ENCODE results near the gene CD96. TPM values are rescaled to one million over a fixed set of nuclear protein-coding genes. Genes with fewer than 3 reads are reported as not detected.

The CD96 gene
- total and polyA plus RNA-seq, 2 donors, result 27.0 to 80.2 TPM

DNA sequence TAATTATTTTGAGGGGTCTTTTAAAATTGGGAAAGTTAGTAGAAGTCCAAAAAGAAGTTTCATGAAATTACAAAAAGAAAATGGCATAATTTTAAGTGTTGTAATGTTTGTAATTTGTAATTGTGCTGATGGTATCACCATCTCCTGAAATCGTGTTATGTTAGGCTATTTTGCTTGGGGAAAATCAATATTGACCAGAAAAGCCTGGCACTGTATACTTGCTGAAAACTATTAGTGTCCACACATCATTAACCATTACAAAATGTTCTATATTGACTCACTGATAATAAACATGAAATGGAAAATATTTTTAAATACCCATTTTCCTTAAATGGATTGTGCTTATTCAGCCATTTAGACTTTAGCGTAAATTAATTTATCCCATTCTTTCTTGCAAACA, 93.4 kb downstream of the CD96 start:
- WGBS, result over 99% methylated on average over 2 of the region's 2 CpGs
- Histone ChIP-seq H3K27me3 (ENCODE audit: control insufficient read depth in 2 of 2, insufficient read depth in 1 of 2, low read length in 1 of 2) (no peaks in the 10 kb centered on the region), H3K4me3 (ENCODE audit: low read length in 2 of 2) (no peak overlapping the region), H3K36me3 (ENCODE audit: control insufficient read depth in 2 of 2, insufficient read depth in 2 of 2, low read length in 1 of 2) (peaks cover 5 to 14% of the 10 kb centered on the region in 2 donors), H3K4me1 (ENCODE audit: control insufficient read depth in 2 of 2, insufficient read depth in 2 of 2, low read length in 2 of 2) (no peaks in the 10 kb centered on the region), H3K9me3 (ENCODE audit: control insufficient read depth in 2 of 2, insufficient read depth in 1 of 2, low read length in 1 of 2) (peaks cover 0 to 8% of the 10 kb centered on the region in 2 donors), H3K27ac (ENCODE audit: low read depth in 1 of 2, low read length in 1 of 2) (no peak overlapping the region)
- DNase-seq (ENCODE audit: low read depth in 6 of 9, low spot score in 9 of 9), result no peak

DNA sequence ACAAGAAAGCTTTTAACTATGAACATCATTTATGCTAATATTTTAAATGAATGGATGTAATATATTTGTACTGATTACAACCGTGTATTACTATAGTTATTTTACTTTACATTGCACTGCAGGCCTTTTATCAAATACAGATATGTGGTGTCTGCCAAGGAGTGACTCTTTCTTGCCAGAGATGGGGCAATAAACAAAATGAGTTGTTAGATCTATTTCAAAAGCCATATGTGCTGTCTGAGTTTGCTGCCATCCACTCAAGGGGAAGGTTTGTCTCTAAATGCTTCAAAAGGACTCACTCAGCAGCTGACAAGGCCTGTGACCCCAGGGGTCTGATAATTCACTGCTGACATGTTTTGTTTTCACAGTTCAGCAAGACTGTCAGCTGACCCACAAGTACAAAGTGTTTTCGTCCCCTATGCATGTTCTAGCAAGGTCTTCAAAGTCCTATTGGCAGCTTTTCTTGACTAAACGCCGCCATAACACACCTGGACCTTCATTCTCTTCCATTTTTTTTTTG, 94.4 kb downstream of the CD96 start:
- 92% methylated on average over 4 of the region's 4 CpGs for WGBS
- Histone ChIP-seq H3K36me3 (ENCODE audit: control insufficient read depth in 2 of 2, insufficient read depth in 2 of 2, low read length in 1 of 2) (peaks cover 5 to 14% of the 10 kb centered on the region in 2 donors), H3K9me3 (ENCODE audit: control insufficient read depth in 2 of 2, insufficient read depth in 1 of 2, low read length in 1 of 2) (peaks cover 0 to 8% of the 10 kb centered on the region in 2 donors), H3K4me1 (ENCODE audit: control insufficient read depth in 2 of 2, insufficient read depth in 2 of 2, low read length in 2 of 2) (no peaks in the 10 kb centered on the region), H3K4me3 (ENCODE audit: low read length in 2 of 2) (no peak overlapping the region), H3K27ac (ENCODE audit: low read depth in 1 of 2, low read length in 1 of 2) (no peak overlapping the region), H3K27me3 (ENCODE audit: control insufficient read depth in 2 of 2, insufficient read depth in 1 of 2, low read length in 1 of 2) (no peaks in the 10 kb centered on the region)
- no peak for DNase-seq (ENCODE audit: low read depth in 6 of 9, low spot score in 9 of 9)

DNA sequence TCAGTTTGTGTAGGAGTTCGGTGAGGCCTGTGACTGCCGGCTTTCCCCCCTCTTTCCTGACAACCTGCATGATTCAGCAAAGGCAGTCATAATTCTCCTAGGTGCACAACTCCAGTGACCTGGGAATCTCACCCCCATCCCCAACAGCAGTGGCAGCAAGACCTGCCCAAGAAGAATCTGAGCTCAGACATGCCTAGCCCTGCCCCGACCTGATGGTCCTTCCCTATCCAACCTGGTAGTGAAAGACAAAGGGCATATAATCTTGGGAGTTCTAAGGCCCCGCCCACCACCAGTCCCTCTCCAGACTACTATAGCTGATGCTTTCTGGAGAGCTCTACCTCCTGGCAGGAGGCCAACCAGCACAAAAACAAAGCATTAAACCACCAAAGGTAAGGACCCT, 97.3 kb downstream of the CD96 start:
- Histone ChIP-seq H3K36me3 (ENCODE audit: control insufficient read depth in 2 of 2, insufficient read depth in 2 of 2, low read length in 1 of 2) (peaks cover 5 to 14% of the 10 kb centered on the region in 2 donors), H3K4me3 (ENCODE audit: low read length in 2 of 2) (no peak overlapping the region), H3K9me3 (ENCODE audit: control insufficient read depth in 2 of 2, insufficient read depth in 1 of 2, low read length in 1 of 2) (peaks cover 0 to 12% of the 10 kb centered on the region in 2 donors), H3K27ac (ENCODE audit: low read depth in 1 of 2, low read length in 1 of 2) (no peak overlapping the region), H3K4me1 (ENCODE audit: control insufficient read depth in 2 of 2, insufficient read depth in 2 of 2, low read length in 2 of 2) (no peaks in the 10 kb centered on the region), H3K27me3 (ENCODE audit: control insufficient read depth in 2 of 2, insufficient read depth in 1 of 2, low read length in 1 of 2) (no peaks in the 10 kb centered on the region)
- DNase-seq (ENCODE audit: low read depth in 6 of 9, low spot score in 9 of 9), result no peak
- 99% methylated on average over 4 of the region's 4 CpGs for WGBS

DNA sequence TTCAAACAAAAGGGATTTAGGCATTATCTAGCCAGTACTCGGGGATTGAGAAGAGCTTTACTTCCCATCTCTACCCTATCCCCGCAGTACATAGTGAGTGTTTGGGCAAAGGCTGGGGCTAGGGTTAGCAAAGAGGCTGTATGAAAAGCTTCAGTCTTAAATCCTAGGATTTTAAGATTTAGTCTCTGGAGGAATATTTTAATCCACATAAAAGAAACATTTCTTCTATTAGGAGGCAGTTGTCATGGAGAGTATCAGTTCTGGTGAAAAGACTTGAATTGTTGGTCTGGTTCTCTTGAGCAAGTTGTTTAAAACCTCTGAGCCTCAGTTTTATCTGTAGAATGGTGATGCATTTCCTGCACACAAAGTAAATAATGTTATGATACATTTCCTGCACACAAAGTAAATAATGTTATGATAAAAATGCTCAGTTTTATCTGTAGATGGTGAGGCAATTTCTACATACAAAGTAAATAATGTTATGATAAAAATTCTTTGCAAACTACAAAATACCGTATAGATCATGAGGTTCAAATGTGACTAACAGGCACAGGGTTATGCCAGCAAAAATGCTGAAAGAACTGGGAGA, 107.1 kb downstream of the CD96 start:
- Histone ChIP-seq H3K27me3 (ENCODE audit: control insufficient read depth in 2 of 2, insufficient read depth in 1 of 2, low read length in 1 of 2) (no peaks in the 10 kb centered on the region), H3K36me3 (ENCODE audit: control insufficient read depth in 2 of 2, insufficient read depth in 2 of 2, low read length in 1 of 2) (peaks cover 6 to 29% of the 10 kb centered on the region in 2 donors), H3K4me3 (ENCODE audit: low read length in 2 of 2) (no peak overlapping the region), H3K9me3 (ENCODE audit: control insufficient read depth in 2 of 2, insufficient read depth in 1 of 2, low read length in 1 of 2) (no peaks in the 10 kb centered on the region), H3K27ac (ENCODE audit: low read depth in 1 of 2, low read length in 1 of 2) (no peak overlapping the region), H3K4me1 (ENCODE audit: control insufficient read depth in 2 of 2, insufficient read depth in 2 of 2, low read length in 2 of 2) (no peaks in the 10 kb centered on the region)
- 95% methylated on average over 3 of the region's 3 CpGs for WGBS
- DNase-seq (ENCODE audit: low read depth in 6 of 9, low spot score in 9 of 9), result no peak

DNA sequence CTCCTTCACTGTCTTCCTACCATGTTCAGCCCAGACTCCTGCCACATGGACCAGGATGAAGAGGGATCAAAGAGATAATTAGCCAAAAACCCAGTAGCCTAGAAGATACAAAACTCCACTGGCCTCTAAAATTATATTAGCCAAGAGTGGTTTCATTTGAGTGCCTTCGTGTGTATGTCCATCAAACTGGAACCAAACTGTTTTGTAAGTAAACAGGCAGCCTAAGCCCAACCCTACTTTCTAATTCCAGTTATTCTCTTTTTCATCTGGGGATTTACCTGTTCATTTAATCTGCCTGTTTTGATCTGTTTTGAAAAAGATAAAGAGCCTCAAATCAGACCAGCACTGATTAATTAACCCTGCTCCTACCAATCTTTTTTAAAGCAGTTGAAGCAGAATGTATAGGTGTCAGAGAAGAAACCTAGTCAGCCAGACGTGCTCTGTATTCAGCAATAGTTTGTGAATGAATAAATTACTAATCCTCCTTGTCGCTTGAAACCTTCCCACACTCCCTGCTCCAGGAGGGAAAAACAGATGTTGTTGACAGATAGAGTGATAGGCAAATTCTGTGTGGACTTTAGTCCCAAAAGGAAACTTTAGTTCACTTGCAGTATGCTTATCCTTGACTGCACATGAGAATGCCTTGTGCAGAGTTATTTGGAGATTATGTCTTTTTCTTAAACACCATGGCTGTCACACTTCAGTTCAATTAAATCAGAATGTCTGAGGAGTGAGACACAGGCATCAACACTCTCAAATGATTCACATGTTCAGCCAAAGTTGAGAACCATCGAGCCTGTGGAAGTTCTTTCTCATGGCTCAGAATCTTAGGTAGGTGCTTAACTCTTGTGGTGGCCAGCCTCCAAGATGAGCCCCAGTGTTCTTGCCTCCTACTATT, 108.6 kb downstream of the CD96 start:
- WGBS, result 93% methylated on average over 4 of the region's 4 CpGs

DNA sequence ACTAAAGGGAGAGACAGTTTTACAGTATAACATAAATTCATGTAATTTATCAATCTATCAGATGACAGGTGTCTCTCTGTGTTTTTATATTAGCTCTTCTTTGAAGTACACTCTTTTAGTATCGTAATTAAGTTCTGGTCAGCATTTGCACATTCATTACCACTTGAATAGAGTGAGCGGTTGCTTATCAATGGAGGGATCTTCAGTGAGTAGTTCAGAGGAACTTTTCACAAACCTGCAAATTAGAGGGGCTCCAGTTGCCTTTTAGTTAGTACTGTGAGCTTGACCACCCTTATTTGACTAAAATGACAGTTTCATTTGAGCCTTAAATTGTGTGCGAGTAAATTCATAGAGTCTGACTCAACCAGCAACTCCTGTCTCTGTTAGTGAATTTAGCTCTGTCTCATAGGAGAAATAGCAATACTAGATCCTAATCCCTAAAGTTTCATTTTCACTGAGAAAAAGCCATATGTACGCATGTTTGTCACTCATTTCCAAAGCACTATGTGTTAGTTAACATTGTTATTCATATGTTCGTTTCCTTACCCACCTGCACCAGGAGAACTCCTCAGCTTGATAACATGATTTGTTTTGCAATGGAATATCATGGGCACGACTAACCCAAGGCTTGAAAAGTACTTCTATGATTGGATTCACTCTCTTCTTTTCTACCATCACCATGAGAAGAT, 110.6 kb downstream of the CD96 start:
- WGBS, result 93% methylated on average over 6 of the region's 6 CpGs
- H3K27ac ChIP-seq (ENCODE audit: low read depth in 1 of 2, low read length in 1 of 2), result no peak overlapping the region
- no peaks in the 10 kb centered on the region for H3K4me1 ChIP-seq (ENCODE audit: control insufficient read depth in 2 of 2, insufficient read depth in 2 of 2, low read length in 2 of 2)

More for the DNA sequence above, 108.6 kb downstream of the CD96 start:
- Histone ChIP-seq H3K9me3 (ENCODE audit: control insufficient read depth in 2 of 2, insufficient read depth in 1 of 2, low read length in 1 of 2) (no peaks in the 10 kb centered on the region), H3K4me1 (ENCODE audit: control insufficient read depth in 2 of 2, insufficient read depth in 2 of 2, low read length in 2 of 2) (no peaks in the 10 kb centered on the region), H3K4me3 (ENCODE audit: low read length in 2 of 2) (no peak overlapping the region), H3K27ac (ENCODE audit: low read depth in 1 of 2, low read length in 1 of 2) (no peak overlapping the region), H3K36me3 (ENCODE audit: control insufficient read depth in 2 of 2, insufficient read depth in 2 of 2, low read length in 1 of 2) (peaks cover 10 to 34% of the 10 kb centered on the region in 2 donors), H3K27me3 (ENCODE audit: control insufficient read depth in 2 of 2, insufficient read depth in 1 of 2, low read length in 1 of 2) (no peaks in the 10 kb centered on the region)
- no peak for DNase-seq (ENCODE audit: low read depth in 6 of 9, low spot score in 9 of 9)

DNA sequence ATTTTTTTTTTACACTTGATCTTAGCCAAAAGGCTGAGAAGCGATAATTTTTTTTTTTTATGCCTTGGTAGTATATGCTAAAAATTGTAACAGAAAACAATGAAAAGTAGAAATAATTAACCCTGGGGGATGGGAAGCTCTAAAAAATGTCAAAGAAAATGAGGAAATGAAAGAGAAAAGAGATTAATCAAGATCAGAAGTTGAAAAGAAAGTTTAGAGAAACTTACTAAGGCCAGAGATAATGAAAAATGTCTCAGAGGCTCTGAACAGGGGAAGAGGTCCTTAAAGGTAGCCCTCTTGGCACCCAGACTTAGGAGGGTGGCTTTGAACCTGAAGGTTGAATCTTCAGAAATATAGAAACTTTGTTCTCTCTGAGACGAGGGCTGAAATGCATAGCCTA, 111.8 kb downstream of the CD96 start:
- Histone ChIP-seq H3K27ac (ENCODE audit: low read depth in 1 of 2, low read length in 1 of 2) (no peak overlapping the region), H3K9me3 (ENCODE audit: control insufficient read depth in 2 of 2, insufficient read depth in 1 of 2, low read length in 1 of 2) (no peaks in the 10 kb centered on the region), H3K36me3 (ENCODE audit: control insufficient read depth in 2 of 2, insufficient read depth in 2 of 2, low read length in 1 of 2) (peaks cover 10 to 31% of the 10 kb centered on the region in 2 donors), H3K4me3 (ENCODE audit: low read length in 2 of 2) (no peak overlapping the region), H3K27me3 (ENCODE audit: control insufficient read depth in 2 of 2, insufficient read depth in 1 of 2, low read length in 1 of 2) (no peaks in the 10 kb centered on the region), H3K4me1 (ENCODE audit: control insufficient read depth in 2 of 2, insufficient read depth in 2 of 2, low read length in 2 of 2) (no peaks in the 10 kb centered on the region)
- no peak for DNase-seq (ENCODE audit: low read depth in 6 of 9, low spot score in 9 of 9)
- WGBS, result 99% methylated on average over 2 of the region's 2 CpGs

More for the DNA sequence above, 110.6 kb downstream of the CD96 start:
- H3K9me3 ChIP-seq (ENCODE audit: control insufficient read depth in 2 of 2, insufficient read depth in 1 of 2, low read length in 1 of 2), result no peaks in the 10 kb centered on the region
- DNase-seq (ENCODE audit: low read depth in 6 of 9, low spot score in 9 of 9), result no peak
- H3K27me3 ChIP-seq (ENCODE audit: control insufficient read depth in 2 of 2, insufficient read depth in 1 of 2, low read length in 1 of 2), result no peaks in the 10 kb centered on the region
- H3K4me3 ChIP-seq (ENCODE audit: low read length in 2 of 2), result no peak overlapping the region
- peaks cover 10 to 34% of the 10 kb centered on the region in 2 donors for H3K36me3 ChIP-seq (ENCODE audit: control insufficient read depth in 2 of 2, insufficient read depth in 2 of 2, low read length in 1 of 2)

DNA sequence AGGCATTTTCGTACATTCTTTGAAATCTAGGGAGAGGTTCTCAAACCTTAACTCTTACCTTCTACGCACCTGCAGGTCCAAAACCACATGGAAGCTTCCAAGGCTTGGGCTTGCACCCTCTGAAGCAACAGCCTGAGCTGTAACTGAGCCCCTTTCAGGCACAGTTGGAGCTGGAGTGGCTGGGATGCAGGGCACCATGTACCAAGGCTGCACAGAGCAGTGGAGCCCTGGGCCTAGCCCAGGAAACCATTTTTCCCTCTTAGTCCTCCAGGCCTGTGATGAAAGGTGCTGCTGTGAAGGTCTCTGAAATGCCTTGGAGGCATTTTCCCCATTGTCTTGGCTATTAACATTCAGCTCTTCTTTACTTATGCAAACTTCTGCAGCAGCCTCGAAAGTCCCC, 120.0 kb downstream of the CD96 start:
- 97% methylated on average over 3 of the region's 3 CpGs for WGBS
- DNase-seq (ENCODE audit: low read depth in 6 of 9, low spot score in 9 of 9), result no peak
- Histone ChIP-seq H3K4me1 (ENCODE audit: control insufficient read depth in 2 of 2, insufficient read depth in 2 of 2, low read length in 2 of 2) (peaks cover 2 to 4% of the 10 kb centered on the region in 2 donors), H3K27me3 (ENCODE audit: control insufficient read depth in 2 of 2, insufficient read depth in 1 of 2, low read length in 1 of 2) (no peaks in the 10 kb centered on the region), H3K36me3 (ENCODE audit: control insufficient read depth in 2 of 2, insufficient read depth in 2 of 2, low read length in 1 of 2) (peaks cover 0 to 9% of the 10 kb centered on the region in 2 donors), H3K4me3 (ENCODE audit: low read length in 2 of 2) (no peak overlapping the region), H3K9me3 (ENCODE audit: control insufficient read depth in 2 of 2, insufficient read depth in 1 of 2, low read length in 1 of 2) (peaks cover 7 to 10% of the 10 kb centered on the region in 2 donors), H3K27ac (ENCODE audit: low read depth in 1 of 2, low read length in 1 of 2) (no peak overlapping the region)

Data from thymus (tissue), 11 donors.